K562 (cell line): ENCODE measurements around the gene SBK3. TPM values are rescaled to one million over a fixed set of nuclear protein-coding genes. Genes with fewer than 3 reads are reported as not detected.

Experiments
- ESRRB ChIP-seq: fragments of 250-450 bp; sonication (Bioruptor Pico); IDR thresholded peaks from 2 replicates; pipeline ENCODE4 v1.5.0; 2020; ENCODE audit warnings: mild to moderate bottlenecking, moderate library complexity, borderline replicate concordance
- ETV1 ChIP-seq: fragments of 450-650 bp; conservative IDR thresholded peaks from 2 replicates; pipeline ENCODE4 v1.6.1; 2016; ENCODE audit warnings: missing genetic modification characterization, control low read depth, low read depth, missing compliant biosample characterization
- HMG20A ChIP-seq: fragments of 450-650 bp; formaldehyde crosslinking; conservative IDR thresholded peaks from 2 replicates; pipeline ENCODE4 v1.4.0; 2020; ENCODE audit warnings: mild to moderate bottlenecking, mixed read lengths
- HNRNPLL ChIP-seq: fragments of 200-400 bp; formaldehyde crosslinking; IDR thresholded peaks from 2 replicates; pipeline ENCODE4 v1.6.1; 2017; ENCODE audit warnings: low read length, low read depth, mild to moderate bottlenecking; ENCODE audit not compliant: poor library complexity, severe bottlenecking
- IRF2 ChIP-seq: sonication (generic); formaldehyde crosslinking; IDR thresholded peaks from 2 replicates; pipeline ENCODE4 v1.8.1; 2022; ENCODE audit warnings: mild to moderate bottlenecking, missing genetic modification reagents
- LARP7 ChIP-seq: fragments of 450-650 bp; IDR thresholded peaks from 2 replicates; pipeline ENCODE4 v1.6.1; 2016
- NCOA6 ChIP-seq: fragments of 450-650 bp; IDR thresholded peaks from 2 replicates; pipeline ENCODE4 v1.6.1; 2017; ENCODE audit warnings: mild to moderate bottlenecking
- NR2C2 ChIP-seq, 2 experiments: fragments of 200-800 bp in 1 of 2; sonication (Bioruptor generic) in 1 of 2; sonication (generic) in 1 of 2; formaldehyde crosslinking in 1 of 2; IDR thresholded peaks; 2 replicates each; pipeline versions ENCODE4 v1.6.1 to v1.8.0; 2016 to 2022; ENCODE audit warnings: mild to moderate bottlenecking in 1 of 2, missing compliant biosample characterization in 1 of 2, missing genetic modification characterization in 1 of 2, missing genetic modification reagents in 1 of 2
- RBBP5 ChIP-seq: fragments of 200-600 bp; sonication (generic); IDR thresholded peaks from 2 replicates; pipeline ENCODE4 v1.6.1; 2012; ENCODE audit warnings: borderline replicate concordance, mild to moderate bottlenecking, low read length, control low read depth, inconsistent platforms; ENCODE audit not compliant: insufficient read depth, poor library complexity, severe bottlenecking
- RHOXF2B ChIP-seq: fragments of 250-450 bp; sonication (Bioruptor Pico); conservative IDR thresholded peaks from 2 replicates; pipeline ENCODE4 v1.5.1; 2021
- RUNX1 ChIP-seq: sonication (generic); IDR thresholded peaks from 2 replicates; pipeline ENCODE4 v1.6.1; 2016; ENCODE audit warnings: antibody characterized with exemption, low read depth
- SAP30 ChIP-seq: fragments of 200-600 bp; sonication (generic); IDR thresholded peaks from 2 replicates; pipeline ENCODE4 v1.6.1; 2012; ENCODE audit warnings: borderline replicate concordance, low read depth, mild to moderate bottlenecking, moderate library complexity, low read length, control low read depth, inconsistent platforms; ENCODE audit not compliant: insufficient read depth, poor library complexity, severe bottlenecking
- SMC3 ChIP-seq: conservative IDR thresholded peaks from 2 replicates; pipeline ENCODE4 v1.6.1; 2011; ENCODE audit warnings: low read depth, low read length, improper control_type of control experiment; ENCODE audit not compliant: insufficient read depth
- SRSF3 ChIP-seq: fragments of 200-400 bp; formaldehyde crosslinking; IDR thresholded peaks from 2 replicates; pipeline ENCODE4 v1.6.1; 2016; ENCODE audit warnings: mild to moderate bottlenecking, low read length, moderate library complexity; ENCODE audit not compliant: insufficient read depth
- XRCC4 ChIP-seq: IDR thresholded peaks from one replicate; pipeline ENCODE4 v1.6.1; 2011; ENCODE audit not compliant: insufficient read depth, insufficient read length; ENCODE audit errors: extremely low read depth
- ZNF253 ChIP-seq: fragments of 250-450 bp; sonication (Bioruptor Pico); conservative IDR thresholded peaks from 2 replicates; pipeline ENCODE4 v1.6.1; 2021; ENCODE audit warnings: mild to moderate bottlenecking
- ZNF592 ChIP-seq: fragments of 450-650 bp; IDR thresholded peaks from 2 replicates; pipeline ENCODE4 v1.6.1; 2017; ENCODE audit warnings: antibody characterized with exemption, mild to moderate bottlenecking
- ZNF77 ChIP-seq: fragments of 250-450 bp; sonication (Bioruptor Pico); IDR thresholded peaks from 2 replicates; pipeline ENCODE4 v1.5.0; 2020
- polyA plus RNA-seq, 8 experiments: library from polyadenylated mRNA; depleted of rRNA in 4 of 8; stranded (reverse) in 5 of 8; unstranded in 3 of 8; fragments of >200 nt; fragmentation: Nextera tagmentation in 2 of 8; fragmentation: Illumina TruSeq in 1 of 8; extraction: Ambion mirVana in 2 of 8; extraction: Trizol in 1 of 8; gene quantifications; 2 replicates each; pipeline versions ENCODE4 v1.2.1 to v1.2.3, GENCODE V29; 2011 to 2014; ENCODE audit warnings: inconsistent platforms in 1 of 8, missing spikeins in 1 of 8
- total RNA-seq, 7 experiments: library from RNA; depleted of rRNA in 6 of 7; stranded (reverse); fragments of >200 nt in 6 of 7; fragmentation: Illumina TruSeq in 2 of 7; extraction: Trizol in 2 of 7; gene quantifications; 2 replicates each; pipeline versions ENCODE4 v1.2.1 to v1.2.3, GENCODE V29; 2011 to 2021; ENCODE audit warnings: low replicate concordance in 1 of 7
- TF ChIP-seq, protein P1 (sequence below): fragments of 250-450 bp; sonication (Bioruptor Pico); IDR thresholded peaks from 2 replicates; pipeline ENCODE4 v1.8.0; 2022; ENCODE audit warnings: moderate library complexity, mild to moderate bottlenecking, inconsistent platforms
- TF ChIP-seq, protein P2 (sequence below), 2 experiments: fragments of 200-800 bp in 1 of 2; sonication (Bioruptor generic) in 1 of 2; sonication (generic) in 1 of 2; formaldehyde crosslinking in 1 of 2; IDR thresholded peaks in 1 of 2; conservative IDR thresholded peaks in 1 of 2; 2 replicates each; pipeline versions ENCODE4 v1.5.0 to v1.6.1; 2016 to 2020; ENCODE audit warnings: missing compliant biosample characterization in 1 of 2, missing genetic modification characterization in 1 of 2, missing genetic modification reagents in 1 of 2

Gene SBK3
- total and polyA plus RNA-seq, 9 of the 15 experiments (the other 6 are each of a cell fraction or from before 2014, with no cell fraction given) = 0.11 to 0.43 (median 0.13) TPM; not detected in 6

DNA sequence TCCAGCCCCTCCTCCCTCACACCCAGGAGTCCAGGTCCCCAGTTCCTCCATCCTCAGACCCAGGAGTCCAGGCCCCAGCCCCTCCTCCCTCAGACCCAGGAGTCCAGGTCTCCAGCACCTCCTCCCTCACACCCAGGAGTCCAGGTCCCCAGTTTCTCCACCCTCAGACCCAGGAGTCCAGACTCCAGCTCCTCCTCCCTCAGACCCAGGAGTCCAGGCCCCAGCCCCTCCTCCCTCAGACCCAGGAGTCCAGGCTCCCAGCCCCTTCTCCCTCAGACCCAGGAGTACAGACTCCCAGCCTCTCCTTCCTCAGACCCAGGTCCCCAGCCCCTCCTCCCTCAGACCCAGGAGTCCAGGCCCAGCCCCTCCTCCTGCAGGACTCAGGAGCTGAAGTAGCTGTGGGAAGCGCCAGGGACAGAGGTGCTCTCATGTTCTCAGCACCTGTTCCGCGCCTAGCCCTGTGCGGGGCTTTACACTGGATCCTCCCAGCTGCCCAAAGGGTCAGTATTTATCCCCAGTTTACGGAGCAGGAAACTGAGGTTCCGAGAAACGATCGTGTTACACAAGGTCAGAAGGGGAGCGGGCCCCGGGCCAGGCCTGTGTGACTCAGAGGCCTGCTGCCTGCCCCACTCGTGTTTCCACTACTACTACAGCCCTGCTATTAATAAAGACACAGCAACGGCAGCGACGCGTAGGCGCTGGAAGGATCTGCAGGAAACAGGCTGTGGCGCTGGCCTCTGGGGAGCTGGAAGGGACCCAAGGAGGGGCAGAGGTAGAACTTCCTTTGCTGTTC, 1.7 kb upstream of the SBK3 start (continued):
- TF ChIP-seq, protein P1, sequence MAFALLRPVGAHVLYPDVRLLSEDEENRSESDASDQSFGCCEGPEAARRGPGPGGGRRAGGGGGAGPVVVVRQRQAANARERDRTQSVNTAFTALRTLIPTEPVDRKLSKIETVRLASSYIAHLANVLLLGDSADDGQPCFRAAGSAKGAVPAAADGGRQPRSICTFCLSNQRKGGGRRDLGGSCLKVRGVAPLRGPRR (CRISPR knock-in tag) = no peak
- TF ChIP-seq NCOA6 = no peak
- TF ChIP-seq IRF2 (CRISPR knock-in tag) = no peak
- TF ChIP-seq XRCC4 = no peak
- no peak for TF ChIP-seq NR2C2 (CRISPR knock-in tag; IDR thresholded peaks at IDR 0.05)
- no peak; the same call in 1 of the 2 replicates for TF ChIP-seq NR2C2 (tag; IDR thresholded peaks at IDR 0.05)
- no peak for TF ChIP-seq ZNF253 (CRISPR knock-in tag)
- no peak for TF ChIP-seq SAP30
- no peak for TF ChIP-seq HNRNPLL
- no peak for TF ChIP-seq RBBP5
- no peak for TF ChIP-seq ESRRB (CRISPR knock-in tag)
- TF ChIP-seq RHOXF2B = no peak
- TF ChIP-seq ETV1 (tag) = no peak
- TF ChIP-seq SRSF3 = no peak
- TF ChIP-seq RUNX1 = no peak
- no peak for TF ChIP-seq ZNF77 (CRISPR knock-in tag)
- TF ChIP-seq ZNF592 = peak; percentile 66; the same call in 1 of the 2 replicates
- TF ChIP-seq, protein P2, sequence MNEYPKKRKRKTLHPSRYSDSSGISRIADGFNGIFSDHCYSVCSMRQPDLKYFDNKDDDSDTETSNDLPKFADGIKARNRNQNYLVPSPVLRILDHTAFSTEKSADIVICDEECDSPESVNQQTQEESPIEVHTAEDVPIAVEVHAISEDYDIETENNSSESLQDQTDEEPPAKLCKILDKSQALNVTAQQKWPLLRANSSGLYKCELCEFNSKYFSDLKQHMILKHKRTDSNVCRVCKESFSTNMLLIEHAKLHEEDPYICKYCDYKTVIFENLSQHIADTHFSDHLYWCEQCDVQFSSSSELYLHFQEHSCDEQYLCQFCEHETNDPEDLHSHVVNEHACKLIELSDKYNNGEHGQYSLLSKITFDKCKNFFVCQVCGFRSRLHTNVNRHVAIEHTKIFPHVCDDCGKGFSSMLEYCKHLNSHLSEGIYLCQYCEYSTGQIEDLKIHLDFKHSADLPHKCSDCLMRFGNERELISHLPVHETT (CRISPR knock-in tag; conservative IDR thresholded peaks at IDR 0.05 in 1 of 2, IDR thresholded peaks at IDR 0.05 in 1 of 2) = no peak
- TF ChIP-seq SMC3 = no peak
- TF ChIP-seq LARP7 = no peak
- TF ChIP-seq HMG20A = no peak
